HL-60/S4 treated with phorbol 12-myristate 13-acetate at 8.2 ng/mL for 4 days and 3 days (cell line): ENCODE measurements around the gene ULK4.
"Not testable (repeated sequence)": the region's sequence is repeated elsewhere in the genome, so short reads cannot be mapped to it uniquely, and the experiment has no call there.

ENCODE experiments used
- in situ Hi-C: fragments of 300-500 bp; cut with MboI; formaldehyde crosslinking; loops from 2 replicates; pipeline ENCODE4 v1.15.0; 2022; ENCODE audit warnings: low sequenced_read_pairs

Gene ULK4

GRCh38 chr3:41877741-41878140, 84.2 kb downstream of the ULK4 start:
- in situ Hi-C loops = loop anchor here (25.0 kb wide), 1 partner anchor 1290 kb away; no protein-coding TSS in a partner anchor

GRCh38 chr3:41874022-41874421, 87.9 kb downstream of the ULK4 start:
- in situ Hi-C loops = no loop called here

GRCh38 chr3:41872157-41872556, 89.7 kb downstream of the ULK4 start:
- in situ Hi-C loops = no loop called here

- in situ Hi-C loops = no loop called here
These were observed 94.4 kb downstream of the ULK4 start for GRCh38 chr3:41867533-41867932.

- in situ Hi-C loops = no loop called here
These were observed 95.6 kb downstream of the ULK4 start for GRCh38 chr3:41866298-41866697.

- in situ Hi-C loops = no loop called here
These were observed 98.9 kb downstream of the ULK4 start for GRCh38 chr3:41863024-41863423.

GRCh38 chr3:41860489-41860888, 101.4 kb downstream of the ULK4 start:
- in situ Hi-C loops = not testable (repeated sequence)

GRCh38 chr3:41854956-41855355, 106.9 kb downstream of the ULK4 start:
- in situ Hi-C loops = no loop called here

GRCh38 chr3:41853540-41854196, 108.2 kb downstream of the ULK4 start:
- in situ Hi-C loops = no loop called here

GRCh38 chr3:41848753-41849574, 112.9 kb downstream of the ULK4 start:
- in situ Hi-C loops = no loop called here

GRCh38 chr3:41847679-41848078, 114.2 kb downstream of the ULK4 start:
- in situ Hi-C loops = no loop called here

GRCh38 chr3:41846850-41847249, 115.1 kb downstream of the ULK4 start:
- in situ Hi-C loops = no loop called here

GRCh38 chr3:41845826-41846225, 116.1 kb downstream of the ULK4 start:
- in situ Hi-C loops = no loop called here

GRCh38 chr3:41844256-41844655, 117.6 kb downstream of the ULK4 start:
- in situ Hi-C loops = not testable (repeated sequence)

GRCh38 chr3:41840936-41841668, 120.8 kb downstream of the ULK4 start:
- in situ Hi-C loops = not testable (repeated sequence)

- in situ Hi-C loops = no loop called here
These were observed 125.4 kb downstream of the ULK4 start for GRCh38 chr3:41836360-41837134.

- in situ Hi-C loops = no loop called here
These were observed 128.3 kb downstream of the ULK4 start for GRCh38 chr3:41833628-41834027.

GRCh38 chr3:41819236-41819635, 142.7 kb downstream of the ULK4 start:
- in situ Hi-C loops = no loop called here

GRCh38 chr3:41808618-41809017, 153.3 kb downstream of the ULK4 start:
- in situ Hi-C loops = no loop called here

GRCh38 chr3:41808152-41808551, 153.8 kb downstream of the ULK4 start:
- in situ Hi-C loops = no loop called here
